Measurements from ENCODE around the gene TRIM24.

- TF ChIP-seq, protein P1, sequence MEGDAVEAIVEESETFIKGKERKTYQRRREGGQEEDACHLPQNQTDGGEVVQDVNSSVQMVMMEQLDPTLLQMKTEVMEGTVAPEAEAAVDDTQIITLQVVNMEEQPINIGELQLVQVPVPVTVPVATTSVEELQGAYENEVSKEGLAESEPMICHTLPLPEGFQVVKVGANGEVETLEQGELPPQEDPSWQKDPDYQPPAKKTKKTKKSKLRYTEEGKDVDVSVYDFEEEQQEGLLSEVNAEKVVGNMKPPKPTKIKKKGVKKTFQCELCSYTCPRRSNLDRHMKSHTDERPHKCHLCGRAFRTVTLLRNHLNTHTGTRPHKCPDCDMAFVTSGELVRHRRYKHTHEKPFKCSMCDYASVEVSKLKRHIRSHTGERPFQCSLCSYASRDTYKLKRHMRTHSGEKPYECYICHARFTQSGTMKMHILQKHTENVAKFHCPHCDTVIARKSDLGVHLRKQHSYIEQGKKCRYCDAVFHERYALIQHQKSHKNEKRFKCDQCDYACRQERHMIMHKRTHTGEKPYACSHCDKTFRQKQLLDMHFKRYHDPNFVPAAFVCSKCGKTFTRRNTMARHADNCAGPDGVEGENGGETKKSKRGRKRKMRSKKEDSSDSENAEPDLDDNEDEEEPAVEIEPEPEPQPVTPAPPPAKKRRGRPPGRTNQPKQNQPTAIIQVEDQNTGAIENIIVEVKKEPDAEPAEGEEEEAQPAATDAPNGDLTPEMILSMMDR (IDR thresholded peaks at IDR 0.05) = no peak
- TF ChIP-seq POLR2AphosphoS5 (IDR thresholded peaks at IDR 0.05) = no peak
These were observed 147.4 kb downstream of the TRIM24 start for GRCh38 chr7:138607216-138608126.
